Gastroesophageal sphincter (tissue), 3 donors: ENCODE data around the gene MMP2.

ENCODE experiments used
- EP300 ChIP-seq: sonication (generic); formaldehyde crosslinking; IDR thresholded peaks from one replicate; pipeline ENCODE4 v1.6.1; 2017; ENCODE audit warnings: antibody characterized with exemption, mild to moderate bottlenecking
- POLR2A ChIP-seq, 2 donors: fragments of 450-650 bp; IDR thresholded peaks; one replicate each; pipeline ENCODE4 v1.6.1; 2017; ENCODE audit warnings: antibody characterized with exemption in 2 of 2, mild to moderate bottlenecking in 2 of 2, moderate library complexity in 1 of 2
- POLR2AphosphoS5 ChIP-seq: sonication (generic); formaldehyde crosslinking; IDR thresholded peaks from one replicate; pipeline ENCODE4 v1.6.1; 2017; ENCODE audit warnings: antibody characterized with exemption
- TF ChIP-seq, protein P1 (sequence below), 4 experiments: fragments of 200-600 bp in 2 of 4; fragments of 450-650 bp in 2 of 4; sonication (generic) in 1 of 4; IDR thresholded peaks; one replicate each; pipeline ENCODE4 v1.5.1; 2017 to 2019; ENCODE audit warnings: antibody characterized with exemption in 4 of 4, mild to moderate bottlenecking in 2 of 4, moderate library complexity in 2 of 4

DNA sequence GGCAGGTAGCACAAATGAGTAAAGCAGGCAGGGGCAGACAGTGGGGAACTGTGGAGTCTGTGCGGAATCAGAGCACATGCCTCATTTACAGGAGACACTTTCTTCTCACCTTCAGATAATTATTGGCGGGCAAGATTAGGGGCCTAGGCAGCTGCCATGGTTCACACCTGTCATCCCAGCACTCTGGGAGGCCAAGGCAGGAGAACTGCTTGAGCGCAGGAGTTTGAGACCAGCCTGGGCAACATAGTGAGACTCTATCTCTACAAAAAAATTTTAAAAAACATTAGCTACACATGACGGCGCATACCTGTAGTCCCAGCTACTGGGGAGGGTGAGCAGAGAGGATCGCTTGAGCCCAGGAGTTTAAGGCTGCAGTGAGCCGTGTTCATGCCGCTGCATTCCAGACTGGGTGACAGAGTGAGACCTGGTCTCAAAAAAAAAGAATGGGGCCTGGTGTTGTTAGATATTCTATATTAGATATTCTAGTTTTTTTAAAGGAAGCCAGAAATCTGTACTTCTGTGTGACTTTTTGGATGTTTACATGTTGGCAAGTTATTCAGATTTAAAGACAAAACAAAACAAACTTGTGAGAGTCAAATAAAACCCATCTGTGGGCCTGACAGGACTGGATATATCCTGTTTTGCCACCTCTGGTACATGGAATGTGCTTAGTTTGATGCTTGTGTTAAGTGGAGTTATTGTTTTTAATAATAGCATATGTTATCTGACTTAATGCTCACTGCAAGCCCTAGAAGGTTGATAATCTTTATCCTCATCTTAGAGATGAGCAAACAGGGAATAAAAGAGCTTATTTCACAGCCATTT lies 24.9 kb downstream of the MMP2 start:
- TF ChIP-seq POLR2A (IDR thresholded peaks at IDR 0.05) (no peak), POLR2AphosphoS5 (no peak), EP300 (no peak)
- TF ChIP-seq, protein P1, sequence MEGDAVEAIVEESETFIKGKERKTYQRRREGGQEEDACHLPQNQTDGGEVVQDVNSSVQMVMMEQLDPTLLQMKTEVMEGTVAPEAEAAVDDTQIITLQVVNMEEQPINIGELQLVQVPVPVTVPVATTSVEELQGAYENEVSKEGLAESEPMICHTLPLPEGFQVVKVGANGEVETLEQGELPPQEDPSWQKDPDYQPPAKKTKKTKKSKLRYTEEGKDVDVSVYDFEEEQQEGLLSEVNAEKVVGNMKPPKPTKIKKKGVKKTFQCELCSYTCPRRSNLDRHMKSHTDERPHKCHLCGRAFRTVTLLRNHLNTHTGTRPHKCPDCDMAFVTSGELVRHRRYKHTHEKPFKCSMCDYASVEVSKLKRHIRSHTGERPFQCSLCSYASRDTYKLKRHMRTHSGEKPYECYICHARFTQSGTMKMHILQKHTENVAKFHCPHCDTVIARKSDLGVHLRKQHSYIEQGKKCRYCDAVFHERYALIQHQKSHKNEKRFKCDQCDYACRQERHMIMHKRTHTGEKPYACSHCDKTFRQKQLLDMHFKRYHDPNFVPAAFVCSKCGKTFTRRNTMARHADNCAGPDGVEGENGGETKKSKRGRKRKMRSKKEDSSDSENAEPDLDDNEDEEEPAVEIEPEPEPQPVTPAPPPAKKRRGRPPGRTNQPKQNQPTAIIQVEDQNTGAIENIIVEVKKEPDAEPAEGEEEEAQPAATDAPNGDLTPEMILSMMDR (IDR thresholded peaks at IDR 0.05) = no peak
